Measurements from ENCODE around the gene ASIC2.

ASIC2 gene

DNA sequence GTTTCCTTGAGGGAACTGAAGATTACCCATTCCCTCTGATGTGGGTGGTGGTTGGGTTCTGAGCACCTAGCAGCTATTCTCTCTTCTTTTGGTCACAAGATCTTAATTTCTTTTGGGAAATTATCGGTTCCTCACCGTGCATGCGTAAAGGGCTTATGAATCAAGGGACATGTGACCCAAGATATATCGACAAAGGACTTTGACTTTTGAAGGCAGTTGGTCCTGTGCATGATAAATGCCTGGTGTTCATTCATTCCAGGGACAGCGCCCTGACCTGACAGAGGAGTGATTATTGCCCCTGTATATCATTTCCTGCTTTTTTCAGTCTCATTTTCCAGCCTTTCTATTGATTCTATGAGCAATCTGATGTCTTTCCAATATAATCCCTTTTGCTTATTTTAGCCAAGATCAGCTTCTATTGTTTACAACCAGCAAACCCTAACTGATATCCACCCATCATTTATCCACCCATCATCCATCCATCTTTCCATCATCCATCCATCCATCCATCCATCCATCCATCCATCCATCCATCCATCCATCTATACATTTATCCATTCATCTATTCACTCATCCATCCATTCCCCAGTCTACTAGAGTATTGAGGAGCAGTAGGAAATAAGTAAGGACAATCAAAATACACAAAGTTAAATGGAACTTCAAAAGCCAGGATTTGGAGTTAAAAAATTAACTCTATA lies 25.1 kb downstream of the ASIC2 start:
- H4K8ac ChIP-seq (ENCODE audit: low read depth, low read length): no peak overlapping the region
- H3K27me3 ChIP-seq (ENCODE audit: control insufficient read depth in 3 of 3, insufficient read depth in 3 of 3, low read depth in 1 of 3, low read length in 3 of 3): no peaks in the 10 kb centered on the region
- no peak overlapping the region for H3K4me2 ChIP-seq (ENCODE audit: insufficient read depth, low read length, poor library complexity, severe bottlenecking)
- no peak overlapping the region for H2BK12ac ChIP-seq (ENCODE audit: low read length)
- no peak for DNase-seq (ENCODE audit: low spot score)
- H2AK5ac ChIP-seq (ENCODE audit: low read depth, low read length): no peak overlapping the region
- no peak overlapping the region for H2BK5ac ChIP-seq (ENCODE audit: low read length)
- H3K14ac ChIP-seq (ENCODE audit: low read length): no peak overlapping the region
- no peak overlapping the region for H3K23ac ChIP-seq (ENCODE audit: low read depth, low read length, poor library complexity)
- H2BK15ac ChIP-seq (ENCODE audit: low read length): no peak overlapping the region
- H3K18ac ChIP-seq (ENCODE audit: low read length): no peak overlapping the region
- H3K4ac ChIP-seq (ENCODE audit: low read length): no peak overlapping the region
- no CpG with 5 or more reads among the region's 5 CpGs for WGBS, 2 donors (ENCODE audit: extremely low coverage in 2 of 2, insufficient read length in 2 of 2, insufficient replicate concordance in 1 of 2)
- H2AFZ ChIP-seq (ENCODE audit: low read length): no peak overlapping the region
- no peak overlapping the region for H3K4me3 ChIP-seq (ENCODE audit: low read length in 2 of 2)
- no peaks in the 10 kb centered on the region for H3K36me3 ChIP-seq (replicated peaks in 1 of 2; ENCODE audit: control insufficient read depth in 2 of 2, insufficient read depth in 2 of 2, low read length in 2 of 2)
- H3K79me1 ChIP-seq (ENCODE audit: low read depth, low read length): no peaks in the 10 kb centered on the region
- no peak overlapping the region for H2BK120ac ChIP-seq (ENCODE audit: low read depth, low read length)
- H4K91ac ChIP-seq (ENCODE audit: low read depth, low read length, poor library complexity): no peak overlapping the region
- no peaks in the 10 kb centered on the region for H3K4me1 ChIP-seq (ENCODE audit: control insufficient read depth in 2 of 2, insufficient read depth in 1 of 2, low read depth in 1 of 2, low read length in 2 of 2)
- H3K27ac ChIP-seq (replicated peaks; ENCODE audit: low read length): no peak overlapping the region
- H3K9me3 ChIP-seq (replicated peaks in 1 of 2; ENCODE audit: control insufficient read depth in 2 of 2, insufficient read depth in 1 of 2, low read depth in 1 of 2, low read length in 2 of 2): no peaks in the 10 kb centered on the region
- H3K9ac ChIP-seq (ENCODE audit: low read depth, low read length, poor library complexity): no peak overlapping the region

DNA sequence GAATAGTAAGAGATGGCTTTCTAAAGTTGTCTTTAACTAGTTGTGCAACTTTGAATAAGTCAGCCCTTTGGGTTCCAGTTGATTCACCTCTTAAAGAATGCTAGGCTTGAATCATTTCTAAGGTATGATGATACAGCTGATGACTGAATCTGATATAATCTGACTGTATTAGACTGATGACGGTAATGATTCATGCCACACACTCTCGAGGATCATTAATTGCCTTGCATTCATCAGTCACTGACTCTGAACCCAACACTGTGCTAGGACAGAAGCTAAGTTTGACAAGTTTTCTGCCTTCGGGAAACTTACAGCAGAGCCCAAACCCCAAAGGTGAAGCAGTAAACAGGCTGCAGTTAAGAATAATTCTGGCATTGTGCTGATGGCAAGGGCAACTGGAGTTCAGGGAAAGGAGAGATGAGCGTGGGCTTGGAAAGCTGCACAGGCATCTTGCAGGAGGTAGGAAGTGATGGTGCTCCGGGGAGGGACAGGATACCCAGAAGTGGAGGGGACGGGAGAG lies 25.8 kb downstream of the ASIC2 start:
- no peak overlapping the region for H2AFZ ChIP-seq (ENCODE audit: low read length)
- H2BK120ac ChIP-seq (ENCODE audit: low read depth, low read length): no peak overlapping the region
- WGBS, 2 donors (ENCODE audit: extremely low coverage in 2 of 2, insufficient read length in 2 of 2, insufficient replicate concordance in 1 of 2): no CpG with 5 or more reads among the region's 6 CpGs
- H2BK15ac ChIP-seq (ENCODE audit: low read length): no peak overlapping the region
- H3K9me3 ChIP-seq (replicated peaks in 1 of 2; ENCODE audit: control insufficient read depth in 2 of 2, insufficient read depth in 1 of 2, low read depth in 1 of 2, low read length in 2 of 2): no peaks in the 10 kb centered on the region
- no peaks in the 10 kb centered on the region for H3K4me1 ChIP-seq (ENCODE audit: control insufficient read depth in 2 of 2, insufficient read depth in 1 of 2, low read depth in 1 of 2, low read length in 2 of 2)
- no peak overlapping the region for H2AK5ac ChIP-seq (ENCODE audit: low read depth, low read length)
- no peak overlapping the region for H3K14ac ChIP-seq (ENCODE audit: low read length)
- H3K36me3 ChIP-seq (replicated peaks in 1 of 2; ENCODE audit: control insufficient read depth in 2 of 2, insufficient read depth in 2 of 2, low read length in 2 of 2): no peaks in the 10 kb centered on the region
- no peak overlapping the region for H3K4ac ChIP-seq (ENCODE audit: low read length)
- H4K8ac ChIP-seq (ENCODE audit: low read depth, low read length): no peak overlapping the region
- no peak overlapping the region for H3K4me2 ChIP-seq (ENCODE audit: insufficient read depth, low read length, poor library complexity, severe bottlenecking)
- no peaks in the 10 kb centered on the region for H3K79me1 ChIP-seq (ENCODE audit: low read depth, low read length)
- no peak overlapping the region for H3K4me3 ChIP-seq (ENCODE audit: low read length in 2 of 2)
- H2BK12ac ChIP-seq (ENCODE audit: low read length): no peak overlapping the region
- no peak overlapping the region for H3K18ac ChIP-seq (ENCODE audit: low read length)
- H3K9ac ChIP-seq (ENCODE audit: low read depth, low read length, poor library complexity): no peak overlapping the region
- H3K23ac ChIP-seq (ENCODE audit: low read depth, low read length, poor library complexity): no peak overlapping the region
- no peaks in the 10 kb centered on the region for H3K27me3 ChIP-seq (ENCODE audit: control insufficient read depth in 3 of 3, insufficient read depth in 3 of 3, low read depth in 1 of 3, low read length in 3 of 3)
- no peak overlapping the region for H4K91ac ChIP-seq (ENCODE audit: low read depth, low read length, poor library complexity)
- no peak overlapping the region for H3K27ac ChIP-seq (replicated peaks; ENCODE audit: low read length)
- H2BK5ac ChIP-seq (ENCODE audit: low read length): no peak overlapping the region
- no peak for DNase-seq (ENCODE audit: low spot score)

DNA sequence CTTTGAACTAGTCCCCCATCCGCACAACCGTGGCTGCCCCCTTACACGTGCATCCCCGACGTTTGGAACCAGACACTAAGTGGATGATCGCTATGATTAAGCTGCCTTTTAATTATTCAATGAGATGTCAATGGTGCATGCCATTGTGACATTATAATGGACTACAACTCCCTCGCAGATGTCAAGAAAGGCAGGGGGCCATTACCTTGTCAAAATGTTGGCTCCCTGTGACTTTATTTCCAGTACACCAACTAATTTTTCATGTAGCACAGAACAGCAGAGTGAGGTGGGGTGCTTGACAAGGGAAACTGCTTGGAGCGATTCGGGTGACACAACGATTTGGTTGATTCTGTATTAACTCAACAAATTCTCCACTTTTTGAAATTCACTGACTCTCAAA lies 26.5 kb downstream of the ASIC2 start:
- H3K36me3 ChIP-seq (replicated peaks in 1 of 2; ENCODE audit: control insufficient read depth in 2 of 2, insufficient read depth in 2 of 2, low read length in 2 of 2): no peaks in the 10 kb centered on the region
- H3K4me3 ChIP-seq (ENCODE audit: low read length in 2 of 2): no peak overlapping the region
- DNase-seq (ENCODE audit: low spot score): no peak
- no peak overlapping the region for H3K4ac ChIP-seq (ENCODE audit: low read length)
- H2AFZ ChIP-seq (ENCODE audit: low read length): no peak overlapping the region
- no peaks in the 10 kb centered on the region for H3K27me3 ChIP-seq (ENCODE audit: control insufficient read depth in 3 of 3, insufficient read depth in 3 of 3, low read depth in 1 of 3, low read length in 3 of 3)
- WGBS, 2 donors (ENCODE audit: extremely low coverage in 2 of 2, insufficient read length in 2 of 2, insufficient replicate concordance in 1 of 2): no CpG with 5 or more reads among the region's 10 CpGs
- no peak overlapping the region for H3K27ac ChIP-seq (replicated peaks; ENCODE audit: low read length)
- H2BK120ac ChIP-seq (ENCODE audit: low read depth, low read length): no peak overlapping the region
- no peak overlapping the region for H3K23ac ChIP-seq (ENCODE audit: low read depth, low read length, poor library complexity)
- H2BK5ac ChIP-seq (ENCODE audit: low read length): no peak overlapping the region
- H3K79me1 ChIP-seq (ENCODE audit: low read depth, low read length): no peaks in the 10 kb centered on the region
- H3K9me3 ChIP-seq (replicated peaks in 1 of 2; ENCODE audit: control insufficient read depth in 2 of 2, insufficient read depth in 1 of 2, low read depth in 1 of 2, low read length in 2 of 2): no peaks in the 10 kb centered on the region
- H4K8ac ChIP-seq (ENCODE audit: low read depth, low read length): no peak overlapping the region
- no peak overlapping the region for H2BK15ac ChIP-seq (ENCODE audit: low read length)
- no peak overlapping the region for H3K14ac ChIP-seq (ENCODE audit: low read length)
- H3K4me1 ChIP-seq (ENCODE audit: control insufficient read depth in 2 of 2, insufficient read depth in 1 of 2, low read depth in 1 of 2, low read length in 2 of 2): no peaks in the 10 kb centered on the region
- no peak overlapping the region for H2AK5ac ChIP-seq (ENCODE audit: low read depth, low read length)
- no peak overlapping the region for H3K9ac ChIP-seq (ENCODE audit: low read depth, low read length, poor library complexity)
- no peak overlapping the region for H3K4me2 ChIP-seq (ENCODE audit: insufficient read depth, low read length, poor library complexity, severe bottlenecking)
- no peak overlapping the region for H4K91ac ChIP-seq (ENCODE audit: low read depth, low read length, poor library complexity)
- no peak overlapping the region for H3K18ac ChIP-seq (ENCODE audit: low read length)
- H2BK12ac ChIP-seq (ENCODE audit: low read length): no peak overlapping the region

DNA sequence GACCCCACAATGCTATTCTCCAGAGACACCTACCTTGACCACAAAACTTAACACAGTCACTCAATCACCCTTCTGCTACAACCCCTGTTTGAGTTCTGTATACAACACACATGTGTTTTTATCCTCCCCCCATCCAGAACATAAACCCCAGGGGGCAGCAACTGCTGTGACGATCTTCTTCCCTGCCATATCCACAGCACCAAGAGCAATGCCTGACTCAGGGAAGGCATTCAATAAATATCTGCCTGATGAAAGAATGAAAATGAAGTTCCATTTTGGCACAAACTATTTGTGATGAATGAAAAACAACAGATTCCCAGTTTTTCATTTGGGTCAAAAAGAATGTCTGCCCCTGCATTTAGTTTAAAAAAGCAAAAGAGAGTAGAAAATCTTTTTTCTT lies 27.0 kb downstream of the ASIC2 start:
- Histone ChIP-seq H2BK12ac (ENCODE audit: low read length) (no peak overlapping the region), H3K27ac (replicated peaks; ENCODE audit: low read length) (no peak overlapping the region), H2AFZ (ENCODE audit: low read length) (no peak overlapping the region), H2BK15ac (ENCODE audit: low read length) (no peak overlapping the region), H3K23ac (ENCODE audit: low read depth, low read length, poor library complexity) (no peak overlapping the region), H3K4me2 (ENCODE audit: insufficient read depth, low read length, poor library complexity, severe bottlenecking) (no peak overlapping the region), H2BK120ac (ENCODE audit: low read depth, low read length) (no peak overlapping the region), H3K9ac (ENCODE audit: low read depth, low read length, poor library complexity) (no peak overlapping the region), H4K91ac (ENCODE audit: low read depth, low read length, poor library complexity) (no peak overlapping the region), H4K8ac (ENCODE audit: low read depth, low read length) (no peak overlapping the region), H3K79me1 (ENCODE audit: low read depth, low read length) (no peaks in the 10 kb centered on the region), H3K14ac (ENCODE audit: low read length) (no peak overlapping the region), H3K36me3 (replicated peaks in 1 of 2; ENCODE audit: control insufficient read depth in 2 of 2, insufficient read depth in 2 of 2, low read length in 2 of 2) (no peaks in the 10 kb centered on the region), H3K18ac (ENCODE audit: low read length) (no peak overlapping the region), H2AK5ac (ENCODE audit: low read depth, low read length) (no peak overlapping the region), H3K4me1 (ENCODE audit: control insufficient read depth in 2 of 2, insufficient read depth in 1 of 2, low read depth in 1 of 2, low read length in 2 of 2) (no peaks in the 10 kb centered on the region), H2BK5ac (ENCODE audit: low read length) (no peak overlapping the region), H3K27me3 (ENCODE audit: control insufficient read depth in 3 of 3, insufficient read depth in 3 of 3, low read depth in 1 of 3, low read length in 3 of 3) (no peaks in the 10 kb centered on the region), H3K4me3 (ENCODE audit: low read length in 2 of 2) (no peak overlapping the region), H3K4ac (ENCODE audit: low read length) (no peak overlapping the region), H3K9me3 (replicated peaks in 1 of 2; ENCODE audit: control insufficient read depth in 2 of 2, insufficient read depth in 1 of 2, low read depth in 1 of 2, low read length in 2 of 2) (no peaks in the 10 kb centered on the region)
- WGBS, 2 donors (ENCODE audit: extremely low coverage in 2 of 2, insufficient read length in 2 of 2, insufficient replicate concordance in 1 of 2): no CpG with 5 or more reads among the region's 1 CpG
- no peak for DNase-seq (ENCODE audit: low spot score)

Data from neuronal stem cell (in vitro differentiated cells).